Stimulated activated CD8-positive, alpha-beta memory T cell treated with anti-CD3 and anti-CD28 coated beads, Interleukin-15, amount 100 ng/mL, for 48 hours (primary cell): ENCODE results near the gene SLC16A6.
"Not testable (repeated sequence)": the region's sequence is repeated elsewhere in the genome, so short reads cannot be mapped to it uniquely, and the experiment has no call there.

Experiments used
- DNase-seq, 2 donors: peaks; one replicate each; pipeline ENCODE4 v3.0.0-alpha.2; 2020; ENCODE audit warnings: low read depth in 2 of 2

Gene SLC16A6

GRCh38 chr17:68247445-68248198, 43.3 kb downstream of the SLC16A6 start, which contains the start of gene AMZ2:
AMZ2 (plus strand) TSS chr17:68248043; CDS start chr17:68250188, 2,145 bp downstream.
- DNase-seq: peak; percentile 93 to 94

GRCh38 chr17:68246271-68247028, 44.5 kb downstream of the SLC16A6 start:
- no peak for DNase-seq

GRCh38 chr17:68239632-68240366, 51.1 kb downstream of the SLC16A6 start:
- DNase-seq: no peak

- DNase-seq: no peak
Measured at GRCh38 chr17:68238871-68239253, 52.1 kb downstream of the SLC16A6 start.

- no peak for DNase-seq
Measured at GRCh38 chr17:68238164-68238870, 52.6 kb downstream of the SLC16A6 start.

GRCh38 chr17:68237369-68238163, 53.4 kb downstream of the SLC16A6 start:
- not testable (repeated sequence) for DNase-seq

- not testable (repeated sequence) for DNase-seq
Measured at GRCh38 chr17:68235336-68235791, 55.6 kb downstream of the SLC16A6 start.

GRCh38 chr17:68234726-68235335, 56.1 kb downstream of the SLC16A6 start:
- not testable (repeated sequence) for DNase-seq

- not testable (repeated sequence) for DNase-seq
Measured at GRCh38 chr17:68232741-68233140, 58.2 kb downstream of the SLC16A6 start.

- DNase-seq: no peak
Measured at GRCh38 chr17:68231541-68231940, 59.4 kb downstream of the SLC16A6 start.

GRCh38 chr17:68231131-68231530, 59.8 kb downstream of the SLC16A6 start:
- DNase-seq: not testable (repeated sequence)

GRCh38 chr17:68229619-68230018, 61.3 kb downstream of the SLC16A6 start:
- DNase-seq: no peak

GRCh38 chr17:68228817-68229570, 61.9 kb downstream of the SLC16A6 start:
- DNase-seq: no peak

- DNase-seq: not testable (repeated sequence)
Measured at GRCh38 chr17:68228039-68228680, 62.8 kb downstream of the SLC16A6 start.

GRCh38 chr17:68225055-68225454, 65.9 kb downstream of the SLC16A6 start:
- DNase-seq: not testable (repeated sequence)

GRCh38 chr17:68222606-68223005, 68.3 kb downstream of the SLC16A6 start:
- no peak for DNase-seq

- no peak for DNase-seq
Measured at GRCh38 chr17:68221786-68222185, 69.1 kb downstream of the SLC16A6 start.

GRCh38 chr17:68220786-68221185, 70.1 kb downstream of the SLC16A6 start:
- DNase-seq: not testable (repeated sequence)

- not testable (repeated sequence) for DNase-seq
Measured at GRCh38 chr17:68220186-68220585, 70.7 kb downstream of the SLC16A6 start.
